Coronary artery (tissue), 2 donors: ENCODE data around the gene SBSN.

ENCODE experiments used
- DNase-seq: peaks from one replicate; pipeline ENCODE4 v3.0.0-alpha.2; 2017; ENCODE audit warnings: low spot score
- H3K27ac ChIP-seq, 2 donors: fragments of 200-600 bp; sonication (generic); one replicate each; pipeline ENCODE4 v1.5.1; 2016 to 2019
- H3K4me3 ChIP-seq: fragments of 200-600 bp; sonication (generic); 2 replicates; pipeline ENCODE4 v1.5.1; 2016; ENCODE audit warnings: mild to moderate bottlenecking, moderate library complexity
- CTCF ChIP-seq: fragments of 200-600 bp; sonication (generic); IDR thresholded peaks from one replicate; pipeline ENCODE4 v1.5.1; 2019; ENCODE audit warnings: antibody characterized with exemption

SBSN gene

GRCh38 chr19:35511337-35511736 lies 16.8 kb downstream of the SBSN start:
- TF ChIP-seq CTCF, result no peak
- DNase-seq, result no peak
- H3K27ac ChIP-seq, result no peak overlapping the region
- no peak overlapping the region for H3K4me3 ChIP-seq

GRCh38 chr19:35510626-35510964 lies 17.5 kb downstream of the SBSN start:
- DNase-seq, result no peak
- Histone ChIP-seq H3K4me3 (peak overlapping the region; percentile 62), H3K27ac (no peak overlapping the region)
- TF ChIP-seq CTCF, result peak; percentile 3

- peak; percentile 92 for TF ChIP-seq CTCF
- Histone ChIP-seq H3K4me3 (peak overlapping the region; percentile 62), H3K27ac (peak overlapping the region; percentile 6 to 28)
- no peak for DNase-seq
Measured at GRCh38 chr19:35509861-35510625, 18.1 kb downstream of the SBSN start.

GRCh38 chr19:35509018-35509652 lies 19.0 kb downstream of the SBSN start:
- peak overlapping the region in 1 of 2 donors; percentile 30 for H3K27ac ChIP-seq
- no peak for DNase-seq
- H3K4me3 ChIP-seq, result peak overlapping the region; percentile 62
- no peak for TF ChIP-seq CTCF

- TF ChIP-seq CTCF, result no peak
- DNase-seq, result no peak
- Histone ChIP-seq H3K4me3 (no peak overlapping the region), H3K27ac (no peak overlapping the region)
Measured at GRCh38 chr19:35508129-35508528, 20.0 kb downstream of the SBSN start.

- no peak for TF ChIP-seq CTCF
- DNase-seq, result no peak
- no peak overlapping the region for H3K4me3 ChIP-seq
- H3K27ac ChIP-seq, result no peak overlapping the region
Measured at GRCh38 chr19:35507561-35507960, 20.6 kb downstream of the SBSN start.

GRCh38 chr19:35506011-35506410 lies 22.1 kb downstream of the SBSN start:
- TF ChIP-seq CTCF, result no peak
- H3K4me3 ChIP-seq, result no peak overlapping the region
- no peak overlapping the region for H3K27ac ChIP-seq
- no peak for DNase-seq
